Esophagus muscularis mucosa (tissue), 4 donors: ENCODE measurements around the gene WDR20. TPM values are rescaled to one million over a fixed set of nuclear protein-coding genes. Genes with fewer than 3 reads are reported as not detected.

ENCODE experiments used
- DNase-seq: peaks from one replicate; pipeline ENCODE4 v3.0.0-alpha.2; 2017; ENCODE audit errors: extremely low spot score
- H3K27ac ChIP-seq, 4 donors: fragments of 200-600 bp; sonication (generic); replicated peaks in 1 of 4; 1 replicate in 3 of 4; 2 replicates in 1 of 4; pipeline ENCODE4 v1.5.1; 2016 to 2019; ENCODE audit warnings: mild to moderate bottlenecking in 1 of 4
- H3K27me3 ChIP-seq, 4 donors: fragments of 200-600 bp; sonication (generic); one replicate each; pipeline versions ENCODE4 v1.5.1 to v1.6.0; 2016 to 2019
- H3K36me3 ChIP-seq, 4 donors: fragments of 200-600 bp; sonication (generic); one replicate each; pipeline ENCODE4 v1.5.1; 2016 to 2019
- H3K4me1 ChIP-seq, 4 donors: fragments of 200-600 bp; sonication (generic); one replicate each; pipeline ENCODE4 v1.5.1; 2016 to 2019
- H3K4me3 ChIP-seq, 4 donors: fragments of 200-600 bp; sonication (generic); 1 replicate in 2 of 4; 2 replicates in 2 of 4; pipeline ENCODE4 v1.5.1; 2016 to 2019; ENCODE audit warnings: mild to moderate bottlenecking in 4 of 4, moderate library complexity in 1 of 4
- H3K9me3 ChIP-seq, 4 donors: fragments of 200-600 bp; sonication (generic); 1 replicate in 3 of 4; 2 replicates in 1 of 4; pipeline ENCODE4 v1.5.1; 2016 to 2019
- CTCF ChIP-seq, 3 experiments: fragments of 200-600 bp in 2 of 3; fragments of 450-650 bp in 1 of 3; sonication (generic) in 2 of 3; IDR thresholded peaks; one replicate each; pipeline ENCODE4 v1.5.1; 2017 to 2019; ENCODE audit warnings: antibody characterized with exemption in 3 of 3, mild to moderate bottlenecking in 2 of 3, moderate library complexity in 1 of 3
- EP300 ChIP-seq: sonication (generic); formaldehyde crosslinking; IDR thresholded peaks from one replicate; pipeline ENCODE4 v1.6.1; 2017; ENCODE audit warnings: antibody characterized with exemption
- POLR2A ChIP-seq: fragments of 450-650 bp; IDR thresholded peaks from one replicate; pipeline ENCODE4 v1.6.1; 2017; ENCODE audit warnings: antibody characterized with exemption, moderate library complexity, mild to moderate bottlenecking, low read depth
- POLR2AphosphoS5 ChIP-seq, 2 donors: sonication (generic); formaldehyde crosslinking; IDR thresholded peaks; one replicate each; pipeline ENCODE4 v1.6.1; 2017; ENCODE audit warnings: antibody characterized with exemption in 2 of 2
- WGBS: methylation state at CpG from one replicate; pipeline ENCODE4 v1.1.5; 2018; 5-methylcytosine and 5-hydroxymethylcytosine counted together
- intact Hi-C: fragments of 100-400 bp; cut with DNase I; formaldehyde crosslinking; loops from one replicate; pipeline ENCODE4 v1.15.1; 2023
- total RNA-seq, 4 donors: library from RNA; depleted of rRNA; stranded (reverse); fragments of >200 nt; gene quantifications; one replicate each; pipeline versions ENCODE4 v1.1.0 to v1.2.1, GENCODE V29; 2016

The WDR20 gene
- total RNA-seq, 4 donors from 2014 or later: 16.6 to 26.6 (median 22.3) TPM

- Histone ChIP-seq H3K27ac (no peak overlapping the region), H3K4me1 (peaks cover 12 to 25% (median 22%) of the 10 kb centered on the region in 4 donors), H3K27me3 (no peaks in the 10 kb centered on the region), H3K4me3 (no peak overlapping the region), H3K9me3 (no peaks in the 10 kb centered on the region), H3K36me3 (peaks cover 13 to 67% (median 42%) of the 10 kb centered on the region in 4 donors)
- no peak for DNase-seq
- 95% methylated on average over 9 of the region's 12 CpGs for WGBS
- TF ChIP-seq EP300 (no peak), POLR2A (no peak), CTCF (IDR thresholded peaks at IDR 0.05) (no peak), POLR2AphosphoS5 (IDR thresholded peaks at IDR 0.05) (no peak)
- intact Hi-C loops: no loop called here
Observed at GRCh38 chr14:102211240-102211639, 71.5 kb downstream of the WDR20 start.

- no peaks in the 10 kb centered on the region for H3K27me3 ChIP-seq
- H3K36me3 ChIP-seq: peaks cover 13 to 60% (median 38%) of the 10 kb centered on the region in 4 donors
- H3K9me3 ChIP-seq: no peaks in the 10 kb centered on the region
- no peak overlapping the region for H3K4me3 ChIP-seq
- intact Hi-C loops: no loop called here
- DNase-seq: no peak
- no peak overlapping the region for H3K27ac ChIP-seq
- 92% methylated on average over 8 of the region's 8 CpGs for WGBS
- no peak for TF ChIP-seq EP300
- TF ChIP-seq CTCF (IDR thresholded peaks at IDR 0.05): no peak
- no peak for TF ChIP-seq POLR2A
- TF ChIP-seq POLR2AphosphoS5 (IDR thresholded peaks at IDR 0.05): no peak
- peaks cover 15 to 26% (median 22%) of the 10 kb centered on the region in 4 donors for H3K4me1 ChIP-seq
Observed at GRCh38 chr14:102212356-102212755, 72.7 kb downstream of the WDR20 start.

- 94% methylated on average over 10 of the region's 10 CpGs for WGBS
- Histone ChIP-seq H3K27me3 (no peaks in the 10 kb centered on the region), H3K4me1 (peaks cover 17 to 26% (median 22%) of the 10 kb centered on the region in 4 donors), H3K4me3 (no peak overlapping the region), H3K36me3 (peaks cover 13 to 60% (median 37%) of the 10 kb centered on the region in 4 donors), H3K27ac (no peak overlapping the region), H3K9me3 (no peaks in the 10 kb centered on the region)
- no peak for DNase-seq
- intact Hi-C loops: no loop called here
- TF ChIP-seq EP300 (no peak), POLR2AphosphoS5 (IDR thresholded peaks at IDR 0.05) (no peak)
Observed at GRCh38 chr14:102212845-102213244, 73.1 kb downstream of the WDR20 start.

- Histone ChIP-seq H3K9me3 (no peaks in the 10 kb centered on the region), H3K27me3 (no peaks in the 10 kb centered on the region), H3K27ac (no peak overlapping the region), H3K4me3 (no peak overlapping the region), H3K36me3 (peaks cover 11 to 54% (median 30%) of the 10 kb centered on the region in 4 donors), H3K4me1 (peaks cover 21 to 28% (median 23%) of the 10 kb centered on the region in 4 donors)
- no peak for DNase-seq
- intact Hi-C loops: no loop called here
- 87% methylated on average over 10 of the region's 10 CpGs for WGBS
- TF ChIP-seq CTCF (IDR thresholded peaks at IDR 0.05) (no peak), EP300 (no peak), POLR2AphosphoS5 (IDR thresholded peaks at IDR 0.05) (no peak), POLR2A (no peak)
Observed at GRCh38 chr14:102213470-102213869, 73.8 kb downstream of the WDR20 start.

GRCh38 chr14:102213984-102214658, 74.4 kb downstream of the WDR20 start:
- DNase-seq: no peak
- H3K9me3 ChIP-seq: no peaks in the 10 kb centered on the region
- intact Hi-C loops: no loop called here
- no peak overlapping the region for H3K27ac ChIP-seq
- peaks cover 7 to 53% (median 25%) of the 10 kb centered on the region in 4 donors for H3K36me3 ChIP-seq
- peaks cover 21 to 34% (median 25%) of the 10 kb centered on the region in 4 donors for H3K4me1 ChIP-seq
- H3K4me3 ChIP-seq: no peak overlapping the region
- 93% methylated on average over 20 of the region's 25 CpGs for WGBS
- no peak for TF ChIP-seq CTCF (IDR thresholded peaks at IDR 0.05)
- TF ChIP-seq EP300: no peak
- TF ChIP-seq POLR2AphosphoS5 (IDR thresholded peaks at IDR 0.05): no peak
- TF ChIP-seq POLR2A: no peak
- no peaks in the 10 kb centered on the region for H3K27me3 ChIP-seq
